Measurements from ENCODE around the gene C1GALT1. TPM values are rescaled to one million over a fixed set of nuclear protein-coding genes. Genes with fewer than 3 reads are reported as not detected.
"Not testable (repeated sequence)": the region's sequence is repeated elsewhere in the genome, so short reads cannot be mapped to it uniquely, and the experiment has no call there.

Gene C1GALT1
- total RNA-seq, 1 donor from 2014 or later = 15.6 TPM

- Mint-ChIP-seq H3K27ac (ENCODE audit: unreplicated experiment) (no peak overlapping the region), H3K36me3 (ENCODE audit: low read depth) (peaks cover 5% of the 10 kb centered on the region), H3K9me3 (peaks cover 7% of the 10 kb centered on the region), H3K4me1 (peaks cover 7% of the 10 kb centered on the region), H3K4me3 (no peak overlapping the region), H3K27me3 (ENCODE audit: low read depth) (no peaks in the 10 kb centered on the region)
- DNase-seq (ENCODE audit: low read depth, low spot score) = no peak
- TF ChIP-seq CTCF (conservative IDR thresholded peaks at IDR 0.05) = no peak
Observed at GRCh38 chr7:7151865-7152264, 30.5 kb upstream of the C1GALT1 start.

DNA sequence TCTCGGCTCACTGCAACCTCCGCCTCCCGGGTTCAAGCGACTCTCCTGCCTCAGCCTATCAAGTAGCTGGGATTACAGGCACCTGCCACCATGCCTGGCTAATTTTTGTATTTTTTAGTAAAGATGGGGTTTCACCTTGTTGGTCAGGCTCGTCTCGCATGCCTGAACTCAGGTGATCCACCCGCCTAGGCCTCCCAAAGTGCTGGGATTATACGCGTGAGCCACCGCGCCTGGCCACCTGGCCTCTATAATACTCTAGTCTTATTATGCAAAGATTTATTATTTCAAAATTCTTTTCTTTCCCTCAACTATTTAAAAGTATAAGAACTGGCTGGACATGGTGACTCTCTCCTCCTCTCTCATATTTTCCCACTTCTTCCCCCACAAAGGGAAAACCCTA lies 30.0 kb upstream of the C1GALT1 start:
- Mint-ChIP-seq H3K27me3 (ENCODE audit: low read depth) (no peaks in the 10 kb centered on the region), H3K27ac (ENCODE audit: unreplicated experiment) (no peak overlapping the region), H3K4me1 (peaks cover 7% of the 10 kb centered on the region), H3K9me3 (peaks cover 7% of the 10 kb centered on the region), H3K36me3 (ENCODE audit: low read depth) (peaks cover 5% of the 10 kb centered on the region), H3K4me3 (no peak overlapping the region)
- no peak for DNase-seq (ENCODE audit: low read depth, low spot score)
- TF ChIP-seq CTCF (conservative IDR thresholded peaks at IDR 0.05) = no peak

DNA sequence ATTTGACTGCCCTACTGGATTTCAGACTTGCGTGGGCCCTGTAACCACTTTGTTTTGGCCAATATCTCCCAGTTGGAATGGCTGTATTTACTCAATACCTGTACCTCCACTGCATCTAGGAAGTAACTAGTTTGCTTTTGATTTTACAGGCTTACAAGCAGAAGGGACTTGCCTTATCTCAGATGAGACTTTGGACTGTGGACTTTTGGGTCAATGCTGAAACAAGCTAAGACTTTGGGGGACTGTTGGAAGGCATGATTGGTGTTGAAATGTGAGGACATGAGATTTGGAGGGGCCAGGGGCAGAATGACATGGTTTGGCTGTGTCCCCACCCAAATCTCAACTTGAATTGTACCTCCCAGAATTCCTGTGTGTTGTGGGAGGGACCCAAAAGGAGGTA lies 28.0 kb upstream of the C1GALT1 start:
- not testable (repeated sequence) for H3K4me1 Mint-ChIP-seq; H3K36me3 Mint-ChIP-seq (ENCODE audit: low read depth); H3K27ac Mint-ChIP-seq (ENCODE audit: unreplicated experiment); H3K27me3 Mint-ChIP-seq (ENCODE audit: low read depth); H3K4me3 Mint-ChIP-seq; H3K9me3 Mint-ChIP-seq; DNase-seq (ENCODE audit: low read depth, low spot score)

GRCh38 chr7:7156663-7157062 lies 25.7 kb upstream of the C1GALT1 start:
- Mint-ChIP-seq H3K9me3 (peaks cover 7% of the 10 kb centered on the region), H3K27me3 (ENCODE audit: low read depth) (no peaks in the 10 kb centered on the region), H3K4me3 (no peak overlapping the region), H3K4me1 (no peaks in the 10 kb centered on the region), H3K36me3 (ENCODE audit: low read depth) (peaks cover 5% of the 10 kb centered on the region), H3K27ac (ENCODE audit: unreplicated experiment) (no peak overlapping the region)
- DNase-seq (ENCODE audit: low read depth, low spot score) = no peak
- no peak for TF ChIP-seq CTCF (conservative IDR thresholded peaks at IDR 0.05)

DNA sequence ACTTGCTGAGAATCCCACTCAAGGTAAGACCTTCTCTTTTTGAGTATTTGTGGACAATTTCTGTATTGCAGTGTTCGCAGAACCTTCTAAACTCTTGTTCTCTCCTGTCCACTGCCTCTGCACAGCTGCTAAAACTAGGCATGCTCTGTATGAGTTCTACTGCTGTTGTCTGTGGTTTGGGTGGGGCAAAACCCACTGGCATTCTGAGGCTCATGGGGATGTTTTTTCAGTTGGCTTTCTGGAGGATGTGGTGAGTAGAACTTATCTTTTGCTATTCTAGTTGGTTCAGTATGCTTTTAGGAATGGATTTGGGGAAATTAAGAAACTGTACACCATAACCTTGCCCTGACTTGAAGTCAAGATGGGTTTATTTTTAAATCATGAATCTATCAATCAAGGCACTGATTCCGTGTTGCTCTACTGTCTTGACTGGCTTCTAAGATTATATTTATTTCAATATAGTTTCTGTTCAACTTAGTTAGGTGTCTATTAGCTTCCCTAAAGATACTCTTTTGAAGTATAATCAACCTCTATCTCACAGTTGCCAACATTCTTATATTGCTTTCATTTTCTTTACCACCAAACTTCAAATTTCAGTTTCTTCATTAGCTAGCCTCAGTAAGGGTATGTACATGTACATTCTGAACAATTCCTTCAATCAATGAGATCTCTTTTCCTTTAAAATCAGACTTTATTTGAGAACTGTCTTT lies 25.0 kb upstream of the C1GALT1 start:
- Mint-ChIP-seq H3K36me3 (ENCODE audit: low read depth) (peaks cover 5% of the 10 kb centered on the region), H3K9me3 (peaks cover 7% of the 10 kb centered on the region), H3K4me1 (no peaks in the 10 kb centered on the region), H3K4me3 (no peak overlapping the region), H3K27me3 (ENCODE audit: low read depth) (no peaks in the 10 kb centered on the region), H3K27ac (ENCODE audit: unreplicated experiment) (no peak overlapping the region)
- DNase-seq (ENCODE audit: low read depth, low spot score) = no peak
- TF ChIP-seq CTCF (conservative IDR thresholded peaks at IDR 0.05) = no peak

- TF ChIP-seq CTCF (conservative IDR thresholded peaks at IDR 0.05) = no peak
- no peak for DNase-seq (ENCODE audit: low read depth, low spot score)
- Mint-ChIP-seq H3K9me3 (peaks cover 7% of the 10 kb centered on the region), H3K4me1 (no peaks in the 10 kb centered on the region), H3K36me3 (ENCODE audit: low read depth) (peaks cover 5% of the 10 kb centered on the region), H3K27me3 (ENCODE audit: low read depth) (no peaks in the 10 kb centered on the region), H3K4me3 (no peak overlapping the region), H3K27ac (ENCODE audit: unreplicated experiment) (no peak overlapping the region)
Observed at GRCh38 chr7:7157887-7158271, 24.5 kb upstream of the C1GALT1 start.
